Neutrophil (primary cell): ENCODE data around the gene CDC42BPB.

Source experiments
- H3K27ac ChIP-seq: fragments of 200-600 bp; sonication (generic); 2 replicates; pipeline ENCODE4 v1.5.1; 2016; ENCODE audit warnings: mild to moderate bottlenecking, moderate library complexity
- H3K27me3 ChIP-seq: fragments of 200-600 bp; sonication (generic); 2 replicates; pipeline ENCODE4 v1.6.0; 2016; ENCODE audit warnings: mild to moderate bottlenecking
- H3K36me3 ChIP-seq: fragments of 200-600 bp; sonication (generic); 2 replicates; pipeline ENCODE4 v1.5.1; 2017
- H3K4me1 ChIP-seq, 2 experiments: fragments of 200-600 bp in 1 of 2; sonication (generic) in 1 of 2; 1 replicate in 1 of 2; 2 replicates in 1 of 2; pipeline versions ENCODE4 v1.5.1 to v1.6.1; 2013 to 2016; ENCODE audit warnings: low read depth in 1 of 2, low read length in 1 of 2, mild to moderate bottlenecking in 1 of 2, moderate library complexity in 1 of 2; ENCODE audit not compliant: control insufficient read depth in 1 of 2, insufficient read depth in 1 of 2
- H3K4me3 ChIP-seq, 2 experiments: fragments of 200-600 bp in 1 of 2; sonication (generic) in 1 of 2; 1 replicate in 1 of 2; 2 replicates in 1 of 2; pipeline ENCODE4 v1.5.1; 2013 to 2016; ENCODE audit warnings: low read depth in 1 of 2, low read length in 1 of 2, mild to moderate bottlenecking in 1 of 2, moderate library complexity in 1 of 2
- H3K9me3 ChIP-seq: fragments of 200-600 bp; sonication (generic); 2 replicates; pipeline ENCODE4 v1.5.1; 2016
- CTCF ChIP-seq: fragments of 200-600 bp; sonication (generic); IDR thresholded peaks from 2 replicates; pipeline ENCODE4 v1.5.1; 2016; ENCODE audit warnings: antibody characterized with exemption

CDC42BPB gene

GRCh38 chr14:102891556-102891955 lies 165.8 kb downstream of the CDC42BPB start:
- peaks cover 90% of the 10 kb centered on the region for H3K36me3 ChIP-seq

DNA sequence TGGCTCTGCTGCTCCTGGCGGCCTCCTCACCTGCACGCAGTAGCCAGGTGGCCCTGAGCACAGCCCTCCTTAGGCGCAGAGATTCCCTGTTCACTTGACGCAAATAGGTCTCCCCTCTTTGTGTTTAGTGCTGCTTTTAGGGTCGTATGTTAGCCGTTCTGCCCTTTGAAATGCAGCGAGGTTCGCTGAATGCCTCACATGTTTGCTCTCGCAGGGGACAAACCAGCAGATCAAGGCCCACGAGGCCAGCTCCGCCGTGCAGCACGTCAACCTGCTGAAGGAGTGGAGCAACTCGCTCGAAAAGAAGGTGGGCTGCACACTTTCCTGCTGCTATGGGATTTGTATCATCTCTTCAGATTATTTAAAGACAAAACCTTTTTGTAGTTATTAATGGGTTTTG lies 166.2 kb downstream of the CDC42BPB start:
- no peaks in the 10 kb centered on the region for H3K4me1 ChIP-seq
- H3K9me3 ChIP-seq: no peaks in the 10 kb centered on the region
- H3K27me3 ChIP-seq: no peaks in the 10 kb centered on the region
- H3K36me3 ChIP-seq: peaks cover 92% of the 10 kb centered on the region
- no peak for TF ChIP-seq CTCF
- no peak overlapping the region for H3K27ac ChIP-seq
- H3K4me3 ChIP-seq: no peak overlapping the region

More at GRCh38 chr14:102891556-102891955, 165.8 kb downstream of the CDC42BPB start:
- H3K9me3 ChIP-seq: no peaks in the 10 kb centered on the region
- H3K4me1 ChIP-seq: no peaks in the 10 kb centered on the region
- H3K4me3 ChIP-seq: no peak overlapping the region
- no peak overlapping the region for H3K27ac ChIP-seq
- H3K27me3 ChIP-seq: no peaks in the 10 kb centered on the region
- no peak for TF ChIP-seq CTCF

DNA sequence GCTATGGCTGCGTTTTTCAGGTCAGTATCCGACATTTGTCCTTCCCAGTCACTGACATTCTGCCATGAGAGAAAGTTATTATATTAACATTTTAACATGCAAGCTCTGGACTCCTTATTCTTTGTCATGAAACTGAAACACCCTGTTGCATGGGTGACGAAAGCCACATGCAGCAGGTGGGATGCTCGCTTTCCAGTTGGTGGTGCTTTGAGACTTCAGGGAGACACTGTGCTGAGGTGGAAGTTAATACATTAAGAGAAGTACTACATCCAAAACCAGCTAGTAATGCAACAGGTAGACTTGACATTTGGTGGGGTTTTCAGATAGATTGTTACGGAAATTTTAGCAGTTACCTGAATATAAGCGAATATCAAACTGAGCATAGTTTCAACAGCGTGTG lies 167.7 kb downstream of the CDC42BPB start:
- no peak for TF ChIP-seq CTCF
- H3K4me1 ChIP-seq: no peaks in the 10 kb centered on the region
- H3K4me3 ChIP-seq: no peak overlapping the region
- no peaks in the 10 kb centered on the region for H3K27me3 ChIP-seq
- peaks cover 92% of the 10 kb centered on the region for H3K36me3 ChIP-seq
- H3K9me3 ChIP-seq: no peaks in the 10 kb centered on the region
- no peak overlapping the region for H3K27ac ChIP-seq

DNA sequence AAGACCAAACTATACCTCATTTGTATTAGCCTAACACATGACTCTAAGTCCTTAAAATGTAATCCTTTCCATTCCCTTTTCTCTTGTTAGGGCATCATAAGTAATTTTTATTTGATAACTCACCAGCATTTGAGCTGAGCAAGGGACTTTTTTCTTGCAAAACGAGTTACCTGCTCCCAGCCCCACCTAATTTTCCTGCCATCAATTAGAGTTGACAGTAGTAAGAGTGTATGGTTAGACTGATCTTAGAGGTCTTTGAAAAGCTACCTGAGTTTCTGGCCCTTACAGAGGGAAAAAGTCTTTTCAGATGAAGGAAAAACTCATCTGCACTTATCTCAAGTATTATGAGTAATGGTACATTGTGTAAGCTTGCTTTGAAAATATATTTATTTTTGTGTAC lies 168.6 kb downstream of the CDC42BPB start:
- Histone ChIP-seq H3K9me3 (no peaks in the 10 kb centered on the region), H3K36me3 (peaks cover 93% of the 10 kb centered on the region), H3K4me1 (no peaks in the 10 kb centered on the region), H3K27ac (no peak overlapping the region), H3K4me3 (no peak overlapping the region), H3K27me3 (no peaks in the 10 kb centered on the region)
- no peak for TF ChIP-seq CTCF

DNA sequence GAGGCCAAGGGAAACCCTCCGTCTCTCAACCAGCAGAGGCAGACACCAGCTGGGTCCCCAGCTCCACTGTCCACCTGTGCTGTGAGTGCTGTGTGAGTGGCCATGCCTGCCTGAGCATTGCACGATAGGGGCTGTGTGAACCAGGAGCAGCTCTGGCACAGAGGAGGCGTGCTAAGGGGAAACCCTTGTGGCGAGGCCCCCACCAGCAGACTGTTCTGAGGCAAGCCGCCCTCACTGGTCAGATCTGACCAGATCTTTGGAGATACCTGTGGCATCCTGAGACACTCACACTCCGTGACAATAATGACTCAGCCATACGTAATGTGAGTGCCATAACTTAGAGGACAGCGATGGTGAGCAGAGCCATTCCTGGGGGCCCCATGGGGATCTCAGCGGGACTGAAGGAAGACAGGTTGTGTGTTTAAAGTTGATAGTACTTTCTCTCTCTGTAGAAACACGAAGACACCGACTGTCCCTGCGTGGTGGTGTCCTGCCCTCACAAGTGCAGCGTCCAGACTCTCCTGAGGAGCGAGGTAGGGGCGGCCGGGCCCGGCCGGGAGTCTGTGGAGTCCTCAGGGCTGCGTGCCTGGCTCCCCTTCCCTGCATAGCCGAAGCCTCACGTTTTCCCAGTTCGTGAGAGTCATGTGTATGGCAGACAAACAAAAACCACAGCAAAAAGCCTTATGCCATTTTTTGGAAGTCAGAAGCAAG lies 171.5 kb downstream of the CDC42BPB start:
- no peaks in the 10 kb centered on the region for H3K9me3 ChIP-seq
- no peak for TF ChIP-seq CTCF

More for the DNA sequence above, 171.5 kb downstream of the CDC42BPB start:
- H3K4me1 ChIP-seq: no peaks in the 10 kb centered on the region
- H3K27me3 ChIP-seq: no peaks in the 10 kb centered on the region
- no peak overlapping the region for H3K4me3 ChIP-seq
- H3K27ac ChIP-seq: no peak overlapping the region
- peaks cover 91% of the 10 kb centered on the region for H3K36me3 ChIP-seq
